KMS-11 (cell line): ENCODE results near the gene MTA1.

Experiments used
- H2AFZ ChIP-seq: fragments of 200-600 bp; sonication (generic); 2 replicates; pipeline ENCODE4 v1.6.1; 2016; ENCODE audit warnings: antibody characterized with exemption, mixed run types, low read depth
- H3K27ac ChIP-seq: fragments of 200-600 bp; sonication (generic); 2 replicates; pipeline ENCODE4 v1.6.1; 2016; ENCODE audit warnings: mild to moderate bottlenecking, mixed run types
- H3K27me3 ChIP-seq: fragments of 200-600 bp; sonication (generic); 2 replicates; pipeline ENCODE4 v1.6.1; 2017; ENCODE audit warnings: mild to moderate bottlenecking, low read depth, mixed run types, moderate library complexity; ENCODE audit not compliant: insufficient read depth
- H3K36me3 ChIP-seq: fragments of 200-600 bp; sonication (generic); 2 replicates; pipeline ENCODE4 v1.6.1; 2017; ENCODE audit warnings: mild to moderate bottlenecking, mixed run types; ENCODE audit not compliant: insufficient read depth
- H3K4me1 ChIP-seq: fragments of 200-600 bp; sonication (generic); 2 replicates; pipeline ENCODE4 v1.6.1; 2016; ENCODE audit warnings: mild to moderate bottlenecking, low read depth, mixed run types; ENCODE audit not compliant: poor library complexity, severe bottlenecking
- H3K4me2 ChIP-seq: fragments of 200-600 bp; sonication (generic); 2 replicates; pipeline ENCODE4 v1.7.0; 2016; ENCODE audit warnings: mild to moderate bottlenecking, mixed run types
- H3K4me3 ChIP-seq: fragments of 200-600 bp; sonication (generic); IDR thresholded peaks from 2 replicates; pipeline ENCODE4 v1.6.1; 2017; ENCODE audit warnings: low read depth, low read length, mixed read lengths; ENCODE audit not compliant: insufficient read depth
- H3K79me2 ChIP-seq: fragments of 200-600 bp; sonication (generic); 2 replicates; pipeline ENCODE4 v1.6.1; 2016; ENCODE audit warnings: low read depth, mixed run types; ENCODE audit not compliant: insufficient read depth
- H3K9ac ChIP-seq: fragments of 200-600 bp; sonication (generic); 2 replicates; pipeline ENCODE4 v1.6.1; 2016; ENCODE audit warnings: mild to moderate bottlenecking, mixed run types
- H4K20me1 ChIP-seq: fragments of 200-600 bp; sonication (generic); 2 replicates; pipeline ENCODE4 v1.6.1; 2016; ENCODE audit warnings: mild to moderate bottlenecking, mixed run types; ENCODE audit not compliant: insufficient read depth
- CTCF ChIP-seq: fragments of 200-600 bp; sonication (generic); conservative IDR thresholded peaks from 2 replicates; pipeline ENCODE4 v1.6.1; 2017; ENCODE audit warnings: low read depth, mild to moderate bottlenecking, antibody characterized with exemption, low read length, moderate library complexity, mixed read lengths

The MTA1 gene

GRCh38 chr14:105389534-105389933 is 30.1 kb upstream of the MTA1 start:
- Histone ChIP-seq H3K9ac (no peak overlapping the region), H3K4me1 (no peaks in the 10 kb centered on the region), H3K27ac (no peak overlapping the region), H2AFZ (no peak overlapping the region), H3K4me2 (no peak overlapping the region), H3K36me3 (no peaks in the 10 kb centered on the region), H3K79me2 (no peaks in the 10 kb centered on the region), H3K4me3 (no peak overlapping the region), H3K27me3 (no peaks in the 10 kb centered on the region), H4K20me1 (no peaks in the 10 kb centered on the region)
- no peak for TF ChIP-seq CTCF

DNA sequence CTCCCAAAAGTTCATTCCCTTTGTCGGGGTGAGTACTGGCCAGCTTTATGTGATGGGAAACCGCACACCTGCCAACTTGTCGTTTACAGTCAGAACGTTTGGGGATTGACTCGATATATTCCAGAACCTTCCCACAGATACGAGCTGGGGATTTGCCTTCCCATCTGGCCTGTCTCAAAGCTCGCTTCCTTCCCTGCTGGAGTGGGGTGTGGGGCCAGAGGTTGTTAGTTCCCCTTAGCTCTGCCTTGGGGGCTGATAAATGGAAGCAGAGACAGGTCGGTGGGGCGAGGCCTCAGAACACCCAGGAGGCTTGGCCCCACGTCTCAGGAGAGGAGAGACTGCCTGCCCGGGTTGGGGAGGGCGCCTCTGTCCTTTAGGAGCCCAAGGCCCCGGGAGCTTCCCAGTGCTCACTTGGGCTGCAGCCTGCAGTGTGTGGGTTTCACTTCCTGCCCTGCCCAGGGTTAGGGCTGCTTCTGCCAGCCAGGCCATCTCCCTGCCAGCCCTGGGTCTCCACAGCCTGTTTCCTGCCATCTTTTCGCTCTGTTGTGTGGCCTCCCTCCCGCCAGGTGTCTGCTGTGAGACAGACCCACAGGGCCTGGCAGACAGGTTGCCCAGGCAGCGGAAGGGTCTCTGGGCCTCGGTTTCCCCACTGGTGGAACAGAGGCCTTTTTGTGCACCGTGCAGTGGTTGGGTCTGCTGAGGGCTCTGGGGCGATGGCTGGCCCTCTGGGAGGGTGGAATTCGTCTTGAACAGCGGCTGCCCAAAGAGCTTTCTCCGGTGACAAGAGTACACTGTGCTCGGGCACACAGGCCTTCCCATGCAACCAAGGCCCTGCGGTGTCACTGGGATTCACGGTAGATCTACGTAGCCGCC is 29.4 kb upstream of the MTA1 start:
- H3K36me3 ChIP-seq: no peaks in the 10 kb centered on the region
- no peak for TF ChIP-seq CTCF
- H4K20me1 ChIP-seq: no peaks in the 10 kb centered on the region
- H3K4me3 ChIP-seq: no peak overlapping the region
- H3K27me3 ChIP-seq: no peaks in the 10 kb centered on the region
- no peaks in the 10 kb centered on the region for H3K4me1 ChIP-seq
- H3K27ac ChIP-seq: no peak overlapping the region
- H2AFZ ChIP-seq: no peak overlapping the region
- H3K9ac ChIP-seq: no peak overlapping the region
- no peak overlapping the region for H3K4me2 ChIP-seq
- no peaks in the 10 kb centered on the region for H3K79me2 ChIP-seq

- H3K36me3 ChIP-seq: no peaks in the 10 kb centered on the region
- H3K27me3 ChIP-seq: no peaks in the 10 kb centered on the region
- no peaks in the 10 kb centered on the region for H4K20me1 ChIP-seq
- no peak overlapping the region for H3K4me2 ChIP-seq
- H3K9ac ChIP-seq: no peak overlapping the region
- no peak for TF ChIP-seq CTCF
- H2AFZ ChIP-seq: no peak overlapping the region
- no peak overlapping the region for H3K27ac ChIP-seq
- no peaks in the 10 kb centered on the region for H3K4me1 ChIP-seq
- H3K79me2 ChIP-seq: no peaks in the 10 kb centered on the region
- H3K4me3 ChIP-seq: no peak overlapping the region
Measured at GRCh38 chr14:105390849-105391500, 28.7 kb upstream of the MTA1 start.

- Histone ChIP-seq H3K9ac (no peak overlapping the region), H3K4me2 (no peak overlapping the region), H3K27me3 (no peaks in the 10 kb centered on the region), H2AFZ (no peak overlapping the region), H3K79me2 (no peaks in the 10 kb centered on the region), H3K4me3 (no peak overlapping the region), H3K4me1 (no peaks in the 10 kb centered on the region), H3K36me3 (no peaks in the 10 kb centered on the region), H4K20me1 (no peaks in the 10 kb centered on the region), H3K27ac (no peak overlapping the region)
- no peak for TF ChIP-seq CTCF
Measured at GRCh38 chr14:105391541-105391940, 28.1 kb upstream of the MTA1 start.
